PFSK-1 (cell line): ENCODE results near the gene PEAK1.

Experiments used
- FOXP2 ChIP-seq: optimal IDR thresholded peaks from 2 replicates; pipeline ENCODE3; 2011; ENCODE audit warnings: borderline replicate concordance, control low read depth, inconsistent platforms; ENCODE audit not compliant: insufficient read depth; ENCODE audit errors: extremely low read length, extremely low read depth
- POLR2AphosphoS5 ChIP-seq: IDR thresholded peaks from 2 replicates; pipeline ENCODE4 v1.6.1; 2012; ENCODE audit warnings: low read depth, mild to moderate bottlenecking, control low read depth, low read length, moderate library complexity
- SIN3A ChIP-seq: IDR thresholded peaks from 2 replicates; pipeline ENCODE4 v1.6.1; 2012; ENCODE audit warnings: mild to moderate bottlenecking, low read length, moderate library complexity, borderline replicate concordance; ENCODE audit not compliant: insufficient read depth
- TAF1 ChIP-seq: IDR thresholded peaks from 2 replicates; pipeline ENCODE4 v1.6.1; 2012; ENCODE audit warnings: low read length, control low read depth, borderline replicate concordance; ENCODE audit not compliant: insufficient read depth
- TF ChIP-seq, protein P1 (sequence below), 2 experiments: IDR thresholded peaks; 2 replicates each; pipeline versions ENCODE4 v1.6.1 to v1.8.0; 2011 to 2012; ENCODE audit warnings: low read depth in 2 of 2, low read length in 2 of 2, control low read depth in 1 of 2, inconsistent platforms in 1 of 2, mild to moderate bottlenecking in 1 of 2, moderate library complexity in 1 of 2; ENCODE audit not compliant: insufficient read depth in 1 of 2

GRCh38 chr15:77096138-77096537, 323.8 kb downstream of the PEAK1 start:
- no peak for TF ChIP-seq SIN3A
- TF ChIP-seq POLR2AphosphoS5, result no peak
- TF ChIP-seq, protein P1, sequence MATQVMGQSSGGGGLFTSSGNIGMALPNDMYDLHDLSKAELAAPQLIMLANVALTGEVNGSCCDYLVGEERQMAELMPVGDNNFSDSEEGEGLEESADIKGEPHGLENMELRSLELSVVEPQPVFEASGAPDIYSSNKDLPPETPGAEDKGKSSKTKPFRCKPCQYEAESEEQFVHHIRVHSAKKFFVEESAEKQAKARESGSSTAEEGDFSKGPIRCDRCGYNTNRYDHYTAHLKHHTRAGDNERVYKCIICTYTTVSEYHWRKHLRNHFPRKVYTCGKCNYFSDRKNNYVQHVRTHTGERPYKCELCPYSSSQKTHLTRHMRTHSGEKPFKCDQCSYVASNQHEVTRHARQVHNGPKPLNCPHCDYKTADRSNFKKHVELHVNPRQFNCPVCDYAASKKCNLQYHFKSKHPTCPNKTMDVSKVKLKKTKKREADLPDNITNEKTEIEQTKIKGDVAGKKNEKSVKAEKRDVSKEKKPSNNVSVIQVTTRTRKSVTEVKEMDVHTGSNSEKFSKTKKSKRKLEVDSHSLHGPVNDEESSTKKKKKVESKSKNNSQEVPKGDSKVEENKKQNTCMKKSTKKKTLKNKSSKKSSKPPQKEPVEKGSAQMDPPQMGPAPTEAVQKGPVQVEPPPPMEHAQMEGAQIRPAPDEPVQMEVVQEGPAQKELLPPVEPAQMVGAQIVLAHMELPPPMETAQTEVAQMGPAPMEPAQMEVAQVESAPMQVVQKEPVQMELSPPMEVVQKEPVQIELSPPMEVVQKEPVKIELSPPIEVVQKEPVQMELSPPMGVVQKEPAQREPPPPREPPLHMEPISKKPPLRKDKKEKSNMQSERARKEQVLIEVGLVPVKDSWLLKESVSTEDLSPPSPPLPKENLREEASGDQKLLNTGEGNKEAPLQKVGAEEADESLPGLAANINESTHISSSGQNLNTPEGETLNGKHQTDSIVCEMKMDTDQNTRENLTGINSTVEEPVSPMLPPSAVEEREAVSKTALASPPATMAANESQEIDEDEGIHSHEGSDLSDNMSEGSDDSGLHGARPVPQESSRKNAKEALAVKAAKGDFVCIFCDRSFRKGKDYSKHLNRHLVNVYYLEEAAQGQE (IDR thresholded peaks at IDR 0.05; ENCODE audit: insufficient read depth in 1 of 2, low read depth in 2 of 2, low read length in 2 of 2), result no peak
- no peak for TF ChIP-seq TAF1
- TF ChIP-seq FOXP2, result no peak
